ENCODE data around the gene NTSR2. TPM values are rescaled to one million over a fixed set of nuclear protein-coding genes. Genes with fewer than 3 reads are reported as not detected.

The NTSR2 gene
- total RNA-seq, 1 donor from 2014 or later, result not detected

DNA sequence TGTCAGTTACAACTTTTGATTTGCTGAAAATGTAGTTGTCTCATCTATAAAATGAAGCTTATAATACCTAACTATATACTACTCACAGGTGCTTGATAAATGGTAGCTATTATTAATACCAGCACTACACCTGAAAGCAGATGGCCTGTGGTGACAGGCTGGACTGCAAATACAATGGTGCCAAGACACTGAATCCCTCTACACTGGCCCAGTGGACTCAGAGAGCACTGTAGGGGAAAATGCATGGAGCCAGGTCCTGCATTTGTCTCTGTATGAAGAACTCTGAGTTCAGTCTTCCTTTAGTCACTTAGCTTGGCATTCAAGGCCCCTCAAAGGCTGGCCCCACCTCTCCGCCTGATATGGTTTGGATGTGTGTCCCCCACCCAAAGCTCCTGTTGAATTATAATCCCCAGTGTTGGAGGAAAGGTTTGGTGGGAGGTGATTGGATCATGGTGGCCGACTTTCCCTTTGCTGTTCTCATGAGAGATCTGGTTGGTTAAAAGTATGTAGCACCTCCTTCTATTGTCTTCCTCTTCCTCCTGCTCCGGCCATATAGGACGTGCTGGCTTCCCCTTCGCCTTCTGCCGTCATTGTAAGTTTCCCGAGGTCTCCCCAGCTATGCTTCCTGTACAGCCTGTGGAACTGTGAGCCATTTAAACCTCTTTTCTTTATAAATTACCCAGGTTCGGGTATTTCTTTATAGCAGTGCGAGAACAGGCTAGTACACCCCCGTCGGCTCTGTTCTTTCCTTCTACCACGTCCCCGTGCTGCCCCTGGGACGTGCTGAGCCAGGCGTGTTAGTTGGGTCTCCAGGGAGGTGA is 11.1 kb upstream of the NTSR2 start:
- DNase-seq (ENCODE audit: low spot score), result no peak
- intact Hi-C loops (cut with micrococcal nuclease), result loop anchor here (5.0 kb wide), 1 partner anchor 549 kb away; a partner anchor contains a TSS
- Mint-ChIP-seq H3K36me3 (ENCODE audit: low read depth) (no peaks in the 10 kb centered on the region), H3K9me3 (no peaks in the 10 kb centered on the region), H3K4me3 (no peak overlapping the region), H3K27me3 (ENCODE audit: insufficient read depth) (peaks cover 56% of the 10 kb centered on the region), H3K27ac (no peak overlapping the region), H3K4me1 (ENCODE audit: low read depth) (no peaks in the 10 kb centered on the region)

DNA sequence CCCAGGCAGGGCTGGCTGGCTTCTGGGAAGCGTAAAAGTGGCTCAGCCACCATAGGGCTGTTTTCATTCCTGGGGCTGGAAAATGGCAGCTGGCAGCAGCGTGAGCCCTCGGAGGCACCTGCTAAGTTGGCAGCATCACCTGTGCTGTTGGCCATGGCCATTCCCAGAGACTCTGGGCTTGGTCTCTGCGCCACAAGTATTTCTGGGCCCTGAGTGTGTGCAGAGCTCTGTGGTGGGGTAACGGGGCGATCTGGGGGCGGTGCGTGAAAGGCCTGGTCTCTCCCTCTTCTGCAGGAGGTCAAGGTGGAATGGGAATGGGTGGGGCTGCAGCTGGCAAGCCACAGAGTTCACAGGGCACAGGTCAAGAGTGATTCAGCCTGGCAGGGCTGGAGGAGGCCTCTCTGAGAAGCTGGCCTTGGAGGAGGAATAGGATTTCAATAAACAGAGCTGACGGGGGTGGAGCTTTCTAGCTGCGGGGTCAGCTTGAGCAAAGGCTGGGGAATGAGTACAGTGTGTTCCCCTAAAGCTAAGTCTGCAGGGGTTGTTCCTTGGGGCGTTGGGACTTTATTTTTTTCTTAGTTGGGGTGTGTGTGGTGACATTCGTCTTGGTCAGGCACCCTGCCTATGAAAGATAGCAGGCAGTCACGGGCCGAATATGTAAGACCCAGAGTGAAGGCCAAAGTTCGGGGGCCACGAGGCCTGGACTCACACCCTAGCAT is 10.3 kb upstream of the NTSR2 start:
- DNase-seq (ENCODE audit: low spot score), result no peak
- Mint-ChIP-seq H3K27me3 (ENCODE audit: insufficient read depth) (peaks cover 49% of the 10 kb centered on the region), H3K4me3 (no peak overlapping the region), H3K4me1 (ENCODE audit: low read depth) (no peaks in the 10 kb centered on the region), H3K36me3 (ENCODE audit: low read depth) (no peaks in the 10 kb centered on the region), H3K9me3 (no peaks in the 10 kb centered on the region), H3K27ac (no peak overlapping the region)
- intact Hi-C loops (cut with micrococcal nuclease), result loop anchor here (5.0 kb wide), 1 partner anchor 548 kb away; a partner anchor contains a TSS

DNA sequence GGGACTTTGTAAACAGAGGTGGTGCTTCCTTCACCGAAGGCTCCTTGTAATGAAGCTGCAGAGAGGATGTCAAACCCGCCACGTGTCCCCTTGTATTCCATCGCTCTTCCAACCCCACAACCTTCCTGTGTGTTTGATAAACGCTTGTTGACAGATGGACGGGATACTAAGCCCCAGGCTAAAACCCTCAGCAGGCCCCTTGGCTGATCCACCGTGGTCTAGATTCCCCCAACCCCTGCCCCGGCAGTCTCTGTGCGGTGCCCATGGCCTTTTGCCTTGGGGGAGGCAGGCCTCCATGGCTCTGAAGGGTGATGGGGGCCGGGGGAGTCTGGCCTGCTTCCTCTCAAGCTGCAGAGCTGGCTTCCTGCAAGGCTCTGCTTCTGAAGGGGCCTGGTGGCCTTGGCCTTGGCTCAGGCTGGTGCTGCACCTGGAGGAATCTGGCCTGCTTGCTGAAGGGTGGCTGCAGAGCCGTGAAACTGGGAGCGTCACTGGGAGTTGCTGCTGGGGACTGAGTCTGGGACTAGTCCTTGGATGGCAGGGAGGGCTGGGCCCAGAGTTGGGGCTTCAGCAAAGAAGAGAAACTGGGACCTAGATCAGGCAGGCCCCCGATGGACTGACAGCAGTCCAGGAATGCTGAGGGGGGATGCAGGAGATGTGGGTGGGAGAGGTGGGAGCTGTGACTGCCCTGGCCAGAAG is 9.6 kb upstream of the NTSR2 start:
- H3K4me1 Mint-ChIP-seq (ENCODE audit: low read depth), result no peaks in the 10 kb centered on the region
- H3K27ac Mint-ChIP-seq, result no peak overlapping the region
- intact Hi-C loops (cut with micrococcal nuclease), result loop anchor here (5.0 kb wide), 1 partner anchor 547 kb away; a partner anchor contains a TSS
- no peaks in the 10 kb centered on the region for H3K9me3 Mint-ChIP-seq
- no peak for DNase-seq (ENCODE audit: low spot score)
- H3K36me3 Mint-ChIP-seq (ENCODE audit: low read depth), result no peaks in the 10 kb centered on the region
- no peak overlapping the region for H3K4me3 Mint-ChIP-seq
- peaks cover 53% of the 10 kb centered on the region for H3K27me3 Mint-ChIP-seq (ENCODE audit: insufficient read depth)

DNA sequence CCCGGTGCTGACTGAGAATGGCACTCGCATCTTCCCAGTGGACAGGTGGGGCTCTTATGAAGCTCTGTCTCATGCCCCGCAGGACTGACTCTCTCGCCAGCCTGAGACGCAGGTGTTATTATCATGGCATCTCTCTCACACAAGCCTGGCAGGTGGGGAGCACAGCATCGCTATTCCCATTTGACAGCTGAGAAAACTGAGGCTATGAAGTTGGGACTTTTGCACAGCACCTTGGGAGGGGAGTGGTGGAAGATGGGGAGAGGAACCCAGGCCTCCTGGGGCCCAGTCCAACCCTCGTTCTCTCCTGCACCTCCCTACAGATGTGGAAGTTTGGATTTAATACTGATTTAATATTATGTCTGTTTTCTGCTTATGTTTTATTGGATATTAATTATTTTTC is 9.0 kb upstream of the NTSR2 start:
- Mint-ChIP-seq H3K36me3 (ENCODE audit: low read depth) (no peaks in the 10 kb centered on the region), H3K27me3 (ENCODE audit: insufficient read depth) (peaks cover 49% of the 10 kb centered on the region), H3K9me3 (no peaks in the 10 kb centered on the region), H3K4me3 (no peak overlapping the region), H3K4me1 (ENCODE audit: low read depth) (no peaks in the 10 kb centered on the region), H3K27ac (no peak overlapping the region)
- no peak for DNase-seq (ENCODE audit: low spot score)
- intact Hi-C loops (cut with micrococcal nuclease), result no loop called here

DNA sequence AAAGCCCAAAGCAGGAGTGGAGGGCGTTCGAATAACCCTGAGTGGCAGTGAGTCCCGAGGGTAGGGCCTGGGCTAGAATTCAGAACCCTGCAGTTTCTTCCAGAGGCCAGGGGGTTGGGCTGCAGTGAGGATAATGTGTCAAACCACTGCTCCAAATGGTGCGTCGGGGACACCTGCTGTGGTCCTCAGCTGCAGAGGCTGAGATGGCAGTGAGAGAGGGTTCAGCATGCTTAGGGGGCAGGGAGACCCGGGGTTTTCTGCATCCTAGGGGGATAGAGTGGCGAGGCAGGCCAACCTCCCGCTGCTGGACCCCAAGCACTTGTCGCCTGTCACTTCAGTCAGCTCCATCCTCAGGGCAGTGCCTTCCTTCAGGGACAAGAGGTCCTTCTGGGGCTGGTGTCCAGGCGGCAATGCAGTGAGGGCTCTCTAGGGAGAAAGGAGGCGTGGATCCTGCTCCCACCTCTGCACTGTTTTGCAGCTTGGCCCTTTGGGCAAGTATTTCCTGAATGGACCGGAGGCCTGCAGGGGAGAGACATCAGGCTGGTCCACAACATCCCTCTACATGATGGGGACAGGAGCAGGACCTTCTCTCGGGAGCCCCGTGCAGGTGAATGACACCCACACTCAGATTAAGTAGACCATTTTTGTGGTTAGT is 8.4 kb upstream of the NTSR2 start:
- Mint-ChIP-seq H3K9me3 (no peaks in the 10 kb centered on the region), H3K4me3 (no peak overlapping the region), H3K4me1 (ENCODE audit: low read depth) (no peaks in the 10 kb centered on the region), H3K27me3 (ENCODE audit: insufficient read depth) (peaks cover 50% of the 10 kb centered on the region), H3K36me3 (ENCODE audit: low read depth) (no peaks in the 10 kb centered on the region), H3K27ac (no peak overlapping the region)
- intact Hi-C loops (cut with micrococcal nuclease), result no loop called here
- no peak for DNase-seq (ENCODE audit: low spot score)

DNA sequence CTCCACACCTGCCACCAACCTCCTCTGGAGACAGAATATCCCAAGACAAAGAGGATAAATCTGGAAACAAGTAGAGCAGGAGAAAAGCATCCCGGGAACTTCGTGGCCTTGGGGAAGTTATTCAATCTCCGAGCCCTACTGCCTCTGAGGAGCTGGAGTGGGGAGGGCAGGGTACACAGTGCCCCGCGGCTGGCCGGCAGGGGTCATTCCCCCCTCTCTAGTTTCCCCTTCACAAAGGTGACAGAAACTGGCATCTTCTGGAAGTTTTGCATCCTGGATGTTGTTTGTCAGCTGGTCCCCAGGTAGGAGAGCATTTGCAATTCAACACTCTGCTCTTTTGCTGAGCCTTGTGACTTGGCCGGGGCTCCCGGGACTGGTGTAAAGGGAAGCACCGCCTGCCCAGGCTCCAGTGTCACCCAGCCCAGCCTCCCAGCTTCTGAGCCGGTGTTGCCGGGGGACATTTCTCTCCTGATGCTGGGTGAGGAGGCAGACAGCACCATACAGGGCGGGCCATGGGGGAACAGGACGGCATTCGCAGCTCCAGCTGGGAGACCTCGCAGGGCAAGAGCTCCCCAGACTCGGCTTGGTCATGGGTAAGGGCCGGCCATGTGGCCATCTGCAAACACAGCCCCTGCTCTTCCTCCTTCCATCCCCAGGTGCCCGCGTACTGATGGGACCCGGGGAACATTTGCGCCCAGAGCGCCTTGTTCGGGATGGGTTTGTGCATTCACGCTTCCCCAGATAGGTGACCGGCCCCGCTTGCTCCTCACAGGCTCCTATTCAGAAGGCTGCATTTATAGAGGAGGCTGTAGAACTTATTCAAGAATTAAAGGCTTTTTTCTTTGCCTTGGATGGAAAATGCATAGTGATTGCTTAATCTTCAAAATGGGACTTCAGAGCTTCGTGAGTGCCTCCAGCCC is 7.4 kb upstream of the NTSR2 start:
- no peak for DNase-seq (ENCODE audit: low spot score)
- Mint-ChIP-seq H3K4me3 (no peak overlapping the region), H3K9me3 (no peaks in the 10 kb centered on the region), H3K27me3 (ENCODE audit: insufficient read depth) (peaks cover 45% of the 10 kb centered on the region), H3K27ac (no peak overlapping the region), H3K36me3 (ENCODE audit: low read depth) (no peaks in the 10 kb centered on the region), H3K4me1 (ENCODE audit: low read depth) (no peaks in the 10 kb centered on the region)
- intact Hi-C loops (cut with micrococcal nuclease), result no loop called here

DNA sequence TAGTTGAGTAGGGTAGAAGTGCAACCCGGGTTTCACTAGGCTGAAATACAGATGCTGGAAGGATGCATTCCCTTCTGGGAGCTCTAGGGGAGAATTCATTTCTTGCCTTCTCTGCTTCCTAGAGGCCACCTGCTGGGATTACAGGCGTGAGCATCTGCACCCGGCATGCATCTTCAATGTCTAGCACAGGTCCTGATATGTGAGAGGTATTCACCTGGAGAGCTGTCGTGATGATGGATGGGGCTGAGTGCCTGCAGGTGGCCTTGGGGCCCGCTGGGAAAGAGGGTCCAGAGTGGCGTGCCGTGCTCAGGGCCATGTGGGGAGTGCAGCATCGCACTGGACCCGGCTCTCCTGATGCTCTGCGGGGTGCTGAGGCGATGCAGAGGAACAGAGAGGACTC is 6.6 kb upstream of the NTSR2 start:
- no peaks in the 10 kb centered on the region for H3K36me3 Mint-ChIP-seq (ENCODE audit: low read depth)
- intact Hi-C loops (cut with micrococcal nuclease), result no loop called here

DNA sequence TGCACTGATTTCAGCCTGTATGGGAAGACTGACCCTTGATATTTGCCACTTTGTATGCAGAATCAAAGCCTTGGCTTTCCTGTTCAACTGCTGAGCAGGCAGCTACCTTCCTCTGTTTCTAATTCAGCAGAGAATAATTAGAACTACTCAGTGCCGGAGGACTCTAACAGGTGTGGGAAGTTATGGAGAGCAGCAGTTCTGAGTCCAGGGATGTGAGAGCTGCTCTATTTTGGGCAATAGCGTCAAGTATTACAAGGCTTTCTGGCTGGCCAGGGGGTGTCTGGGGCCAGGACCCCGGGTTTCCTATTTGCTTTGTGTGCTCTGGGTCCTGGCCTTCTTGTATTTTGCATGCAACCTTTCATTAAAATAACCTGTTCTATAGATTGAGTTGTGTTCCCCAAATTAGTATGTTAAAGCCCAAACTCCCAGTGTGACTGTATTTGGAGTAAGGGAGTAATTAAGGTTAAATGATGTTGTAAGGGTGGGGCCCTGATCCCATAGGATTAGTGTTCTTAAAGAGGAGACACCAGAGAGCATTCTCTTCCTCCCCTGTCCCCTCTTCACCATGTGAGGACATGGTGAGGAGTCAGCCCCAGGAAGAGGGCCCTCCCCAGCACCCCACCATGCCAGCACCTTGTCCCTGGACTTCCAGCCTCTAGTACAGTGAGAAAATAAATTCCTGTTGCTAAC is 5.6 kb upstream of the NTSR2 start:
- Mint-ChIP-seq H3K4me3 (no peak overlapping the region), H3K9me3 (no peaks in the 10 kb centered on the region), H3K36me3 (ENCODE audit: low read depth) (no peaks in the 10 kb centered on the region), H3K4me1 (ENCODE audit: low read depth) (no peaks in the 10 kb centered on the region), H3K27ac (no peak overlapping the region), H3K27me3 (ENCODE audit: insufficient read depth) (peaks cover 43% of the 10 kb centered on the region)
- intact Hi-C loops (cut with micrococcal nuclease), result no loop called here
- DNase-seq (ENCODE audit: low spot score), result no peak

More for the DNA sequence above, 6.6 kb upstream of the NTSR2 start:
- H3K4me3 Mint-ChIP-seq, result no peak overlapping the region
- H3K9me3 Mint-ChIP-seq, result no peaks in the 10 kb centered on the region
- no peaks in the 10 kb centered on the region for H3K4me1 Mint-ChIP-seq (ENCODE audit: low read depth)
- no peak overlapping the region for H3K27ac Mint-ChIP-seq
- peaks cover 47% of the 10 kb centered on the region for H3K27me3 Mint-ChIP-seq (ENCODE audit: insufficient read depth)
- no peak for DNase-seq (ENCODE audit: low spot score)

DNA sequence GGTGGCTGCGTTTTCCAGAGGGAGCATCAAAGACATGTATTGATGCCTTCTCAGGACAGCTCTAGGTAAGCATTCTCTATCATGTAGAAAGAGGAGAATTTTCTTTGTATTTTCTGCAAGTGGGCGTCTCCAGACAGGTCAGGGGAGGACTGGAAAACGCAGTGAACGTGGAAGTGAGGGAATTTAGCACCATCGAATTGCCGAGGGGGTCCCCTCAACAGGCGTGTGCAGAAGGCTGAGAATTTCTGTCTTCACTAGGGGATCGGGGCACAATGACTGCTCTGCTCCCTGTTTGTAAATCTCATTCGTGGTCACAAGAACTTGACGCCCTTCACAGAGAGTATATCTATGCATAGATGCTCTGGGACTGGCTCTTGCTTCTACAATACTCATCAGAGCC is 5.0 kb upstream of the NTSR2 start:
- no peak overlapping the region for H3K27ac Mint-ChIP-seq
- H3K4me1 Mint-ChIP-seq (ENCODE audit: low read depth), result peaks cover 6% of the 10 kb centered on the region
- DNase-seq (ENCODE audit: low spot score), result no peak
- H3K27me3 Mint-ChIP-seq (ENCODE audit: insufficient read depth), result peaks cover 49% of the 10 kb centered on the region
- no peak overlapping the region for H3K4me3 Mint-ChIP-seq
- H3K9me3 Mint-ChIP-seq, result no peaks in the 10 kb centered on the region
- H3K36me3 Mint-ChIP-seq (ENCODE audit: low read depth), result no peaks in the 10 kb centered on the region
- intact Hi-C loops (cut with micrococcal nuclease), result no loop called here

DNA sequence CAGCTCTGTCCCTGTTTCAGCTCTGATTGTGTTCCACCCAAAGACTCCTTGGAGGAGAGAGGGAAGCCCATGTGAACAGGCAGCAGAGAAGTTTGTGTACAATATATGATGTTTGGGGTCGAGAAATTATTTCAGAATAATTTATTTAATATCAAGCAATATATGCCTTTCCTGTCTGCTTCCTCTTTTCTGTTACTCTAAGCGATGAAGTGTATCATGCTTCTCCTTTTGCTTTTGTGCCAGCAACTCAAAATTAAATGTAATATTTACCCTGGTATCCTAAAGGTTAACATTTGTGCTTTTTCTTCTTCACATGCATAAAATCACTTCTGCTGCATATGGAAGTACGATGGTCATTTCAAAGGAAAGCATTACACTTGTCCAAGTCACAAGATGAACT is 2.4 kb upstream of the NTSR2 start:
- Mint-ChIP-seq H3K4me1 (ENCODE audit: low read depth) (peaks cover 6% of the 10 kb centered on the region), H3K4me3 (no peak overlapping the region), H3K27ac (no peak overlapping the region), H3K27me3 (ENCODE audit: insufficient read depth) (peaks cover 36% of the 10 kb centered on the region), H3K9me3 (no peaks in the 10 kb centered on the region), H3K36me3 (ENCODE audit: low read depth) (no peaks in the 10 kb centered on the region)
- DNase-seq (ENCODE audit: low spot score), result no peak
- intact Hi-C loops (cut with micrococcal nuclease), result no loop called here

DNA sequence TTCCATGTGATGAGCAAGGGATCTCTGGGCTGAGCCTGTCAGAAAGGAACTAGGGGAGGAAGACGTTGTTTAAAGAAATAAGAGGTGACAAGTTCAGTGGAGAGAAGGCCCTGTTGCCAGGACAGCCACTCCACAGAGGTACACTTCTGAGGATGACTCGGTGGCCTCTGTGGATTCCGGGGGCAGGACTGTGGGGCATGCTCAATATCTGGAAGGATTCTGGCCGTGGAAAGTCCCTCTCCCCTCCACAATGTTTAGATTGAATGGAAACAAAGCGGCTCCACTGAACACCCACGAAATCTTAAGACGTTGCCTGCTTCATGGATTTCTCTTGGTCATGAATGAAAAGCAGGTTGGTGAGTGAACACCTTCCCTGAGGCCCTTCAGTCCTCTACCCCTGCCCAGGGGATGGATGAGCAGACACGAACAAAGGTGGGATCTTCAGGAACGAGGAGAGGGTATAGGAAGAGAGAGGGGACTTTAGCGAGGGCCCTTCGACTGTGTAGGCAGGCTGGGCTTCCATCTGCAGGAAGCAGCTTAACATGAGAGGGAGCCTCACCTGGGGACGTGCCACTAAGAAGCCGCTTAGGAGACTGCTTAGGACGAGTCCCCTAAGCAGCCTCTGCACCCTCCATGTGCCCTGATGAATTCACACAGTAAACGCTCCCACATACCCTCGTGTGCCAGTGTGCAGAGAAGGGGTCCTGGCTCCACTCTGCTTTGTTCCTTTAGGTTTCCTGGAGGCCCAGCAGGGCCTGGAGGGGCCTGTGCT is 1.9 kb downstream of the NTSR2 start:
- no peaks in the 10 kb centered on the region for H3K36me3 Mint-ChIP-seq (ENCODE audit: low read depth)
- peaks cover 6% of the 10 kb centered on the region for H3K4me1 Mint-ChIP-seq (ENCODE audit: low read depth)
- H3K9me3 Mint-ChIP-seq, result peaks cover 2% of the 10 kb centered on the region
- H3K4me3 Mint-ChIP-seq, result no peak overlapping the region
- peaks cover 16% of the 10 kb centered on the region for H3K27me3 Mint-ChIP-seq (ENCODE audit: insufficient read depth)
- intact Hi-C loops (cut with micrococcal nuclease), result no loop called here
- H3K27ac Mint-ChIP-seq, result no peak overlapping the region
- DNase-seq (ENCODE audit: low spot score), result no peak

All from activated T-helper 1 cell treated with anti-CD3 and anti-CD28 coated beads, Interleukin-12 subunit alpha, Interleukin-12 subunit beta, Interleukin-2, Interleukin-4 antibody, amounts not matched to agents 30 ng/mL and 10 ng/mL and 1 ng/mL, durations not matched to agents 14 hours and 24 hours and 36 hours (primary cell).